Esophagus muscularis mucosa (tissue), 4 donors: ENCODE measurements around the gene ANKRD12. TPM values are rescaled to one million over a fixed set of nuclear protein-coding genes. Genes with fewer than 3 reads are reported as not detected.
A peak's percentile ranks its signal among the peaks of the same experiment; 100 is the strongest.

Experiments
- DNase-seq: peaks from one replicate; pipeline ENCODE4 v3.0.0-alpha.2; 2017; ENCODE audit errors: extremely low spot score
- H3K27ac ChIP-seq, 4 donors: fragments of 200-600 bp; sonication (generic); replicated peaks in 1 of 4; 1 replicate in 3 of 4; 2 replicates in 1 of 4; pipeline ENCODE4 v1.5.1; 2016 to 2019; ENCODE audit warnings: mild to moderate bottlenecking in 1 of 4
- H3K27me3 ChIP-seq, 4 donors: fragments of 200-600 bp; sonication (generic); one replicate each; pipeline versions ENCODE4 v1.5.1 to v1.6.0; 2016 to 2019
- H3K36me3 ChIP-seq, 4 donors: fragments of 200-600 bp; sonication (generic); one replicate each; pipeline ENCODE4 v1.5.1; 2016 to 2019
- H3K4me1 ChIP-seq, 4 donors: fragments of 200-600 bp; sonication (generic); one replicate each; pipeline ENCODE4 v1.5.1; 2016 to 2019
- H3K4me3 ChIP-seq, 4 donors: fragments of 200-600 bp; sonication (generic); 1 replicate in 2 of 4; 2 replicates in 2 of 4; pipeline ENCODE4 v1.5.1; 2016 to 2019; ENCODE audit warnings: mild to moderate bottlenecking in 4 of 4, moderate library complexity in 1 of 4
- H3K9me3 ChIP-seq, 4 donors: fragments of 200-600 bp; sonication (generic); 1 replicate in 3 of 4; 2 replicates in 1 of 4; pipeline ENCODE4 v1.5.1; 2016 to 2019
- CTCF ChIP-seq, 3 experiments: fragments of 200-600 bp in 2 of 3; fragments of 450-650 bp in 1 of 3; sonication (generic) in 2 of 3; IDR thresholded peaks; one replicate each; pipeline ENCODE4 v1.5.1; 2017 to 2019; ENCODE audit warnings: antibody characterized with exemption in 3 of 3, mild to moderate bottlenecking in 2 of 3, moderate library complexity in 1 of 3
- EP300 ChIP-seq: sonication (generic); formaldehyde crosslinking; IDR thresholded peaks from one replicate; pipeline ENCODE4 v1.6.1; 2017; ENCODE audit warnings: antibody characterized with exemption
- POLR2A ChIP-seq: fragments of 450-650 bp; IDR thresholded peaks from one replicate; pipeline ENCODE4 v1.6.1; 2017; ENCODE audit warnings: antibody characterized with exemption, moderate library complexity, mild to moderate bottlenecking, low read depth
- POLR2AphosphoS5 ChIP-seq, 2 donors: sonication (generic); formaldehyde crosslinking; IDR thresholded peaks; one replicate each; pipeline ENCODE4 v1.6.1; 2017; ENCODE audit warnings: antibody characterized with exemption in 2 of 2
- WGBS: methylation state at CpG from one replicate; pipeline ENCODE4 v1.1.5; 2018; 5-methylcytosine and 5-hydroxymethylcytosine counted together
- intact Hi-C: fragments of 100-400 bp; cut with DNase I; formaldehyde crosslinking; loops from one replicate; pipeline ENCODE4 v1.15.1; 2023
- total RNA-seq, 4 donors: library from RNA; depleted of rRNA; stranded (reverse); fragments of >200 nt; gene quantifications; one replicate each; pipeline versions ENCODE4 v1.1.0 to v1.2.1, GENCODE V29; 2016

Gene ANKRD12
- total RNA-seq, 4 donors from 2014 or later, result 65.2 to 108 (median 92.9) TPM

- H3K4me3 ChIP-seq, result no peak overlapping the region
- H3K36me3 ChIP-seq, result no peaks in the 10 kb centered on the region
- WGBS, result 25% methylated on average over 4 of the region's 4 CpGs
- no peaks in the 10 kb centered on the region for H3K9me3 ChIP-seq
- intact Hi-C loops, result no loop called here
- TF ChIP-seq POLR2A, result no peak
- no peak for TF ChIP-seq EP300
- TF ChIP-seq POLR2AphosphoS5 (IDR thresholded peaks at IDR 0.05), result no peak
- no peak for TF ChIP-seq CTCF (IDR thresholded peaks at IDR 0.05)
- H3K27ac ChIP-seq, result peak overlapping the region; percentile 88 to 94 (median 90)
- H3K4me1 ChIP-seq, result peaks cover 86 to 99% (median 99%) of the 10 kb centered on the region in 4 donors
- no peaks in the 10 kb centered on the region for H3K27me3 ChIP-seq
- no peak for DNase-seq
These were observed 27.1 kb upstream of the ANKRD12 start for GRCh38 chr18:9109523-9109922.

DNA sequence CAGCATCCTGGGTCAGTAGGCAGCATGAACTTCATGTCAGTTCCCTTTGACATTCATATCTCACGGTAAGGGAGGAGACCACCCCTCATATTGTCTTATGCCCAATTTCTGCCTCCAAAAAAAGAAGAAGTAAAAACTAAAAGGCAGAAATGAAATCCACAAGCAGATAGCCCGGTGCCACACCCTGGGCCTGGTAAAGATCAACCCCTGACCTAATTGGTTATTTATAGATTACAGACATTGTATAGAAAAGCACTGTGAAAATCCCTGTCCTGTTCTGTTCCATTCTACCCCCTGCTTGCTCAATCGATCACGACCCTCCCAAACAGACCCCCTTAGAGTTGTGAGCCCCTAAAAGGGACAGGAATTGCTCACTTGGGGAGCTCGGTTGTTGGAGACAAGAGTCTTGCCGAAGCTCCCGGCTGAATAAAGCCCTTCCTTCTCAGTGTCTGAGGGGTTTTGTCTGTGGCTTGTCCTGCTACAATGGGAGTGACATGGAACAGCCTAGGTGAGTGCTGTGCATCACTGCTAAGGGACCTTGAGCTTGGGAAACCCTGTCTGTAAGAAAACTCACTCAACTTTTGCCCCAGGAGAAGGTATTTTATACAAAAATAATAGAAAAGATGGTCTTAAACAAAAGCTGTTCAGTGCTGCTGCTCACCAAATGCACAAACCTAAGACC lies 23.0 kb upstream of the ANKRD12 start:
- Histone ChIP-seq H3K9me3 (no peaks in the 10 kb centered on the region), H3K36me3 (no peaks in the 10 kb centered on the region), H3K27ac (peak overlapping the region; percentile 88 to 94 (median 90)), H3K4me1 (peaks cover 82 to 100% (median 99%) of the 10 kb centered on the region in 4 donors), H3K27me3 (no peaks in the 10 kb centered on the region), H3K4me3 (peak overlapping the region in 2 of 4 donors; percentile 4 to 15)
- WGBS, result 59% methylated on average over 7 of the region's 7 CpGs
- intact Hi-C loops, result no loop called here
- no peak for DNase-seq
- TF ChIP-seq POLR2A (no peak), CTCF (IDR thresholded peaks at IDR 0.05) (no peak), POLR2AphosphoS5 (IDR thresholded peaks at IDR 0.05) (no peak), EP300 (no peak)

- TF ChIP-seq POLR2AphosphoS5 (IDR thresholded peaks at IDR 0.05), result no peak
- TF ChIP-seq EP300, result no peak
- no peak for TF ChIP-seq CTCF (IDR thresholded peaks at IDR 0.05)
- TF ChIP-seq POLR2A, result no peak
- no peaks in the 10 kb centered on the region for H3K9me3 ChIP-seq
- peaks cover 71 to 100% (median 99%) of the 10 kb centered on the region in 4 donors for H3K4me1 ChIP-seq
- peaks cover 0 to 12% (median 0%) of the 10 kb centered on the region in 4 donors for H3K36me3 ChIP-seq
- DNase-seq, result no peak
- H3K27ac ChIP-seq, result peak overlapping the region; percentile 88 to 94 (median 90)
- H3K27me3 ChIP-seq, result no peaks in the 10 kb centered on the region
- intact Hi-C loops, result no loop called here
- H3K4me3 ChIP-seq, result no peak overlapping the region
These were observed 20.6 kb upstream of the ANKRD12 start for GRCh38 chr18:9115984-9116383.

DNA sequence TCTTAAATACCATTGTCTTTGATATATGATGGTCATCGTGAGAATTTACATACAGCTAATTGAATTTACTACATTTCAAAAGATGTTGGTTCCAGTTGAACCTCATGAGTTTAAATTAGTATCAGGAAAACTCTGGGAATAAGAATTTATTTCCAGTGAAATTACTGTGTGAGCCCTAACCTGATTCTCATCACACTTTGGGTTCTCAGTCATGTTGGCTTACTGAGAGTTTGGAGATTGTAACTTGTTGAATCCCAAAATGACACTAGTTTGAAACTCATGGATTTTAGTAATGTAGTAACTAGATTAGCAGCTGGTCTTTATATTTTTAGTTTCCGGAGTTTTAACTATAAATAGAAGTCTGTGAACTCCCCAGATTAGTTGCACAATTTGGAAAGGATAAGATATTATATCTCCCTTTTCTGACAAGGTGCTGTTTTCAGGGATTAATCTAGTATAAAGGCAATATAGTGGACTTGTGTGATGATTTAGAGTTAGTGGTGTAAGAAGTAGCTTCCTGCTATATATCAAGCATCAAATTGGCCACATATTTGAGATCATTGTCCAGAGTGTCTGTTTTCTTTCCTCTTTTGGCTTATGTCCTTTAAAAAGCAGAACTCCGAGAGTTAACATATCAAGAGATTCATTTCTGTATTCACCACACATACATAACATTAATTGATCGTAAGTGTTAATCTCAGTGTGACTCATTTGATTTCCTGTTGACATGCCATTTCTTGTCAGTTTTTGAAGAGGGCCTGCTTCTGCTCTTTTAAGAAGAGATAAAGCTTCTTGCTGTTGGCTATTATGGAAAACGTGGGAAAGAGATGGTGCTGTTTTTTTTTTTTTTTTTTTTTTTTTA lies 18.4 kb upstream of the ANKRD12 start:
- H3K27me3 ChIP-seq, result no peaks in the 10 kb centered on the region
- WGBS, result 25% methylated on average over 5 of the region's 5 CpGs
- peaks cover 71 to 99% (median 97%) of the 10 kb centered on the region in 4 donors for H3K4me1 ChIP-seq
- H3K9me3 ChIP-seq, result no peaks in the 10 kb centered on the region
- DNase-seq, result no peak
- H3K4me3 ChIP-seq, result peak overlapping the region in 2 of 4 donors; percentile 35 to 51
- intact Hi-C loops, result no loop called here
- TF ChIP-seq EP300 (no peak), CTCF (IDR thresholded peaks at IDR 0.05) (no peak), POLR2AphosphoS5 (IDR thresholded peaks at IDR 0.05) (no peak), POLR2A (no peak)
- H3K27ac ChIP-seq, result peak overlapping the region; percentile 88 to 94 (median 90)
- peaks cover 0 to 21% (median 5%) of the 10 kb centered on the region in 4 donors for H3K36me3 ChIP-seq
